ENCODE measurements around the gene TUT1.

TUT1 gene

DNA sequence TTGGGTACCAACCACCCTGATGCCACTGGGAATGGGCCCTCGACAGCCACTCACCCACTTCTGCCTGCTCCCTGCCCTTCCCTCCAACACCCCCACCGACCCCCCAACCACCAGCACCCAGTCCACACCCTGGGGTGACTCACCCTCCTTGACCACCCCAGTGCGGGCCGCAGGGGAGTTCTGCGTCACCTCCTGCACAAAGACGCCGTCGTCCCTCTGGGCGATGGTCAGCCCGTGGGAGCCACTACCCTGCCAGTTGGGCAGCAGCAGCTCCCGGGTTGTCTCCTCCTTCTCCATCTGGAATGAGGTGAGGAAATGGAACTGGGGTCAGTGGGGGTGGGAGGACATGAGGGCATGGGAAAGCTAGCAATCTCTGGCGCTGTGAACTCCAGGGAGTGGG is 55.5 kb downstream of the TUT1 start:
- no peak overlapping the region for H3K4me3 Mint-ChIP-seq
- H3K27ac Mint-ChIP-seq: no peak overlapping the region
- H3K4me1 Mint-ChIP-seq (ENCODE audit: low read depth): peaks cover 24% of the 10 kb centered on the region
- no peaks in the 10 kb centered on the region for H3K27me3 Mint-ChIP-seq
- no peaks in the 10 kb centered on the region for H3K9me3 Mint-ChIP-seq (ENCODE audit: low read depth)
- H3K36me3 Mint-ChIP-seq: peaks cover 14% of the 10 kb centered on the region

DNA sequence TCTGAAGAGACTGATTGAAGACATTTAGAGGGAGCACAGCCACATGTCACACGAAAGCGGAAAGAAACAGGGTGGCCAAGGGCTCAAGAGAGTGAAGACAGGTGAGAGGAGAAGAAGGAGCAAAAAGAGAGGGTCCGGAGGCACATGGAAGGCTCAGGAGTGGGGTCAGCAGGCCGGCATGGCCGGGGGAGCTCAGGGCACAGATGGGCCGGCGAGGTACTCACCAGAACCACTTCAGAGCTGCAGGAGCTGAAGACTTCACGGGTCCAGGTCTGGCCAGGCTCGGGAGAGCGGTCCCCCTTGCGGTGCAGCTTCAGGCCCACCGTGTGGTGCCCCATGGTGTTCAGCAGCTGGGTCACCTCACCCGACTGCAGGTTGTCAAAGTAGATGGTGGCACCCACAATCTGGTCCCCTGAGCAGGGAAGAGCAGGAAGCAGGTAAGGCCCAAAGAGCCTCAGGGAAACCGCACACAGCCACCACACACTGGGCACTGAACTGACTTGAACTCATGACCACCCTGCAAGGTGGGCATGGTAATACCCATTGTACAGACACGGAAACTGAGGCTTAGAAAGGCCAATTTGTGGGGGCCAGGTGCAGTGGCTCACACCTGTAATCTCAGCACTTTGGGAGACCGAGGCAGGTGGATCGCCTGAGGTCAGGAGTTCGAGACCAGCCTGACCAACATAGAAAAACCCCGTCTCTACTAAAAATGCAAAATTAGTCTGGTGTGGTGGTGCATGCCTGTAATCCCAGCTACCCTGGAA is 56.4 kb downstream of the TUT1 start:
- Mint-ChIP-seq H3K4me1 (ENCODE audit: low read depth) (peaks cover 19% of the 10 kb centered on the region), H3K36me3 (peaks cover 14% of the 10 kb centered on the region), H3K9me3 (ENCODE audit: low read depth) (no peaks in the 10 kb centered on the region), H3K4me3 (no peak overlapping the region), H3K27ac (no peak overlapping the region), H3K27me3 (no peaks in the 10 kb centered on the region)

DNA sequence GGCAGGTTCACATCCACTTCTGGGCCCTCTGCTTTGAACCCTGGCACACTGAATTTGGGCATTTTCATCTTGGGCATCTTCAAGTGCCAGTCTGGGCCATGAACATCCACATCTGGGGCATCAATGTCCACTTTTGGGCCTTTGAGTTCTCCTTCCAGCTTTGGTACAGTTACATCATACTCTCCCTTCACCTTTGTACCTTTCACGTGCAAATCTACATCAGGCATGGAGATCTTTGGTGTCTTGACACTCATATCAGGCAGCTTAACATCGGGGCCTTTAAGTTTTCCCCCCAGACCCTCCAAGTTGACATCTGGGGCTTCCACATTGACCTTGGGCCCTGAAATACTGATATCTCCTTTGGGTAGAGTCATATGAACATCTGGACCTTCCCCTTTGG is 59.2 kb downstream of the TUT1 start:
- Mint-ChIP-seq H3K9me3 (ENCODE audit: low read depth) (no peaks in the 10 kb centered on the region), H3K4me3 (no peak overlapping the region), H3K4me1 (ENCODE audit: low read depth) (peaks cover under 1% of the 10 kb centered on the region), H3K27me3 (no peaks in the 10 kb centered on the region), H3K36me3 (peaks cover 17% of the 10 kb centered on the region), H3K27ac (peak overlapping the region; percentile 46)
